Measurements from ENCODE around the gene SH2D3A.
A peak's percentile ranks its signal among the peaks of the same experiment; 100 is the strongest.

Gene SH2D3A

DNA sequence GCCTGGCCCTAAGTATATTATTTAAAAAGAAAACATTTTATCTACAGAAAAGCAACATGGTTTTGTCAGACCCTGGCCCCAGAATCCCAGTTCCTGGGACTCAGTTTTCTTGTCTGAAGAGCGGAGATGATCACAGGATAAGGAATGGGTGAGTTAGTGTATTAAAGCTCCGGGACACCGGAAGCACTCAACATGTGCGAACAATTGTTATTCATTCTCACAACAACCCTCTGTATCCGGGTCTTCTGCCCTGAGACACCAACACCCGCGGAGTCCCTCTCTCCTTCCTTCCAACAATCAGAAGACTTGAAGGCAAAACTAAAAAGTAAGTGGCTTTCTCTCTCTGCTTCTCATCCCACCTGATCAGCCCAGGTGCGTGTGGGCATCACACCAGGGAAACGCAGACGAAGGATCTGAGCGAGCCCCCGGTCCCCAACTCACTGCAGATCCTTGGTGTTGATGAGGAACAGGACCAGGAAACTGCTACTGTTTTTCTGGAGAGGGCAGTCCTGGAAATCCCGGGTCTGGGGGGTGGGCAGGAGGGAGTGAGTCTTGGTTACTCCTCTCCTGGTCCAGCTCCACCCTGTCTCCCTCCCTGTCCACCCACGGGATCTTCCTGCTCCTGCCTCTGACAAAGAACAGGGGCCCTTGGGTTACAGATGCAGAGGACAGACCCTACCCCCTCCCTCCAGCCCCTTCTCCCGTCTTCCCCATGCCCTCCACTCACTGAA, 31.9 kb downstream of the SH2D3A start:
- H3K4me3 ChIP-seq (ENCODE audit: low read depth, low read length): peak overlapping the region; percentile 82
- TF ChIP-seq, protein P1, sequence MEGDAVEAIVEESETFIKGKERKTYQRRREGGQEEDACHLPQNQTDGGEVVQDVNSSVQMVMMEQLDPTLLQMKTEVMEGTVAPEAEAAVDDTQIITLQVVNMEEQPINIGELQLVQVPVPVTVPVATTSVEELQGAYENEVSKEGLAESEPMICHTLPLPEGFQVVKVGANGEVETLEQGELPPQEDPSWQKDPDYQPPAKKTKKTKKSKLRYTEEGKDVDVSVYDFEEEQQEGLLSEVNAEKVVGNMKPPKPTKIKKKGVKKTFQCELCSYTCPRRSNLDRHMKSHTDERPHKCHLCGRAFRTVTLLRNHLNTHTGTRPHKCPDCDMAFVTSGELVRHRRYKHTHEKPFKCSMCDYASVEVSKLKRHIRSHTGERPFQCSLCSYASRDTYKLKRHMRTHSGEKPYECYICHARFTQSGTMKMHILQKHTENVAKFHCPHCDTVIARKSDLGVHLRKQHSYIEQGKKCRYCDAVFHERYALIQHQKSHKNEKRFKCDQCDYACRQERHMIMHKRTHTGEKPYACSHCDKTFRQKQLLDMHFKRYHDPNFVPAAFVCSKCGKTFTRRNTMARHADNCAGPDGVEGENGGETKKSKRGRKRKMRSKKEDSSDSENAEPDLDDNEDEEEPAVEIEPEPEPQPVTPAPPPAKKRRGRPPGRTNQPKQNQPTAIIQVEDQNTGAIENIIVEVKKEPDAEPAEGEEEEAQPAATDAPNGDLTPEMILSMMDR (conservative IDR thresholded peaks at IDR 0.05; ENCODE audit: low read depth, low read length): no peak
- DNase-seq (ENCODE audit: low read depth): peak; percentile 32

DNA sequence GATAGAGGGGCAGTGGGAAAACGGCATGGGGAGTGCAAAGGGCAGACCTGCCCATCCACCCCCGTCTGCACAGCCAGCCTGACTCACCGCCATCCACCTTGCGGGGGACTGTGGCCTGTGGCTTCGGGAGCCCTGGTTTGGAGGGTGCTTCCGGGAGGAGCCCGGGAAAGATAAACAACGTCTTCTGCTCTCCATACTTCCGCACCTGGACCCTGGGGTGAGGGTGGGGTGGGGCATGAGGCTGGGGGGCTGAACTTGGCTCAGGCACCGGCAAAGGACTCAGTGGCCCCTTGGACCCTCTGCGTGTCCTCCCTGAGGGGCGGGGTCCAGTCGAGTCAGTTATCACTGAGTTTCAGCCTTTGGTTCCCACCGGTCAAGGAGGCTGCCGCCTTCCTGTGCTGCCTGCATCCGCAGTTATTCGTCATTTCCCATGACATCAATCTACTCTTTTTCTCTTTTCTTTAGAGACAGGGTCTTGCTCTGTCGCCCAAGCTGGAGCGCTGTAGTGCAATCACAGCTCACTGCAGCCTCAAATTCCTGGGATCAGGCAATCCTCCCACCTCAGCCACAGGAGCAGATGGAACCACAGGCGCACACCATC, 33.0 kb downstream of the SH2D3A start:
- DNase-seq (ENCODE audit: low read depth): no peak
- TF ChIP-seq, protein P1 (conservative IDR thresholded peaks at IDR 0.05; ENCODE audit: low read depth, low read length): no peak
- no peak overlapping the region for H3K4me3 ChIP-seq (ENCODE audit: low read depth, low read length)

DNA sequence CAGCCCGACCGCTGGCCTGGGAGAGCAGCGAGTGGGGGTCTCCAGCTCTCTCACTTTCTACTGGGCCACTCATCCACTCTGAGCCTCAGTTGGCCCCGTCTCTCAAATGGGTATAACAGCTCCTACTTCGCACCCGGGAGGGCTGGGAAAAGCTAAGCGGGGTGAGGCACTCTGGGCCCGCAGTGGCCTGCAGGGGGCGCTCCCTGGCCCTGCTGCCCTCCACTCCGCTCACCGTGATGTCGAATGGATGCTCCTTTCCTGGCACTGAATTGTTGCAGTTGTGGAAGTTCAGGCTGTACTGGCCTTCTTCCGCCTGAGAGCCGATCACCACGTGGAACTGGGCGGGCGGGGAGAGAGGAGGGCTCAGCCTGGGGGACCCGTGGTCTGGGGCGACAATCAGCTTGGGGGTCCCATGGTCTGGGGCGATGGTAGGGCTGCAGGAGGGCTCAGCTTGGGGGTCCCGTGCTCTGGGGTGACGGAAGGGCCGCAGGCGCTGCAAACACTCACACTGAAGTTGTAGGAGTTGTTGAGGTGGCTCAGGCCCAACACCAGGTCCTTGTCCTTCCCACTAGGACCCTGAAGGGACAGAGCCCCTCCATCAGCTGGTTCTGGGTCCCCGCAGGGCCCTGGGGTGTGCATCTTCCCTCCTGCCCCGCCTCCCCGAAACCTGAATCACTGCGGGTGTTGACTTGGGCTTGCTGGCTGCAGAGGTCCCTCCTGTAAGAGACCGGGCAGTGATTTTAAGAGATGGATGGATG, 33.7 kb downstream of the SH2D3A start:
- no peak overlapping the region for H3K4me3 ChIP-seq (ENCODE audit: low read depth, low read length)
- DNase-seq (ENCODE audit: low read depth): no peak
- TF ChIP-seq, protein P1 (conservative IDR thresholded peaks at IDR 0.05; ENCODE audit: low read depth, low read length): peak; percentile 35

DNA sequence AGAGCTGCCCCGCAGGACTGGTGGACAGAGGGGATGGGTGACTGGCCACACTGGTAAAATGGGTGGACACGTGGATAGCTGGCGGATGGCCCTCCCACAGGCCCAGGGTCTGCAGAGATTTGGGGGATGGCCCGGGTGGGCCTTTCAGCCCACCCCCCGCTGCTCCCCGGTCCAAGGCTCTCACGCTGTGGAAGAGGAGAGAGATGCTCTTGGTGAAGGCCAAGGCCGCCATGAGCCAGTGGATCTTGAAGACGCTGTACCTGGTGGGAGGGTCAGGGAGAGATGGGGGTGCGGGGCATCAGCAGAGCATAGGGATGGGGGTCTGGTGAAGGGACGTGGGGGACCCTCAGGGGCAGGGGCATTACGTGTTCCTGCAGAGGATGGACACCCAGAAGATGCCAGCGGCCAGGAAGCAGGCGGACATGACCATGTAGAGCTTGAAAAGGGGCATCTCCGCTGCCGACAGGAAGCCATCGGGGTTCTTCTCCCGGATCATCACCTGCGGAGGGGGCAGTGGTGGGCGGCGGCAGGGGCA, 34.4 kb downstream of the SH2D3A start:
- no peak for DNase-seq (ENCODE audit: low read depth)
- TF ChIP-seq, protein P1 (conservative IDR thresholded peaks at IDR 0.05; ENCODE audit: low read depth, low read length): no peak
- H3K4me3 ChIP-seq (ENCODE audit: low read depth, low read length): no peak overlapping the region

DNA sequence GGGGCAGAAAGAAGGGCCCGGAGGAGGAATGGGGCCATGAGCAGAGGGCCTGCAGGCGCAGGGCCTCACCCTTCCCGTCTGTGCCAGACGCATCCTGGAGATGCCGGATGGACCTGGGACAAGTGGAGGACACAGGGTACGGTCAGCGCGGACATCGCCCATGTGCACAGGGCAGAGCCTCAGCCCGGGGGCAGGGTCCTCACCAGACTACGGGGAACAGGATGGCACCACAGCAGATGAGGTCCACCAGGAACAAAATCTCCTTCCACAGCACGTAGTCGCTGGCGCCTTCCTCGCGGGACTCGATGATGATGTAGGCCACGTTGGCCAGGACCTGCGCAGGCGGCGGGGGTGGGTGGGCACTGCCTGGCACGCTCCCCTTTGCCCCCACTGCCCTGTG, 35.4 kb downstream of the SH2D3A start:
- H3K4me3 ChIP-seq (ENCODE audit: low read depth, low read length): no peak overlapping the region
- DNase-seq (ENCODE audit: low read depth): no peak
- TF ChIP-seq, protein P1 (conservative IDR thresholded peaks at IDR 0.05; ENCODE audit: low read depth, low read length): no peak

DNA sequence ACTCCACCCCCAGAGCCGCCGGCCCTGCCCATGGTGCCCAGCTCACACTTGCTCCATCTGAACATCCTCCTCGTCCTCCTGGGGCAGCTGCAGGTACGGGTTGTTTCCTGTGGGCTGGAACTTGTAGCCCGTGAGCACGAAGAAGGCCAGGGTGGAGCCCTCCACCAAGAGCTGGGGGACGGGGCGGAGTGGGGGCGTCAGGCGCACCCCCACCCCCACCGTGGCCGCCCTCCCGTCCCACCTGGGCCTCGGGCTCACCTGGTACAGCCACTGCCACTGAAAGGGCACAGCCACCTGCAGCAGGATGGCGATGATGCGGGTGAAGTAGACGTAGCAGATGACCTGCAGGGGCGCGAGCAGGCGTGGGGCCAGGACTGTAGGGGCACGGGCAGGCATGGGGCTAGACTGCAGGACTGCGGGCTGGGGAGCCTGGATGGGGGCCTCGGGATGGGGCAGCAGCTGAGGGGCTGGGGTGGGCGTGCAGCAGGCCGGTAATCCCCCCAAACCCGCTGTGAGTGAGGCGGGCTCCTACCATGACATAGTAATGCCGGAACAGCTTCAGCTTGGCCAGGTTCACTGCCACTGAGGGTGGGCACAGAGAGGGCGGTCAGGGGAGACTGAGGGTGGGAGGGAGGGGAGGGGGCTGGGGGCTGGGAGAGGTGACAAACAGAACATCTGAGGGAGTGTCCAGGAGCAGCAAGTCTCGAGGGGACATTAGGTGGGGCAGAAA, 36.1 kb downstream of the SH2D3A start:
- DNase-seq (ENCODE audit: low read depth): no peak
- TF ChIP-seq, protein P1 (conservative IDR thresholded peaks at IDR 0.05; ENCODE audit: low read depth, low read length): no peak
- H3K4me3 ChIP-seq (ENCODE audit: low read depth, low read length): no peak overlapping the region
